Jurkat, Clone E6-1 (cell line): Measurements from ENCODE around the gene ADAM19.
"Not testable (repeated sequence)": the region's sequence is repeated elsewhere in the genome, so short reads cannot be mapped to it uniquely, and the experiment has no call there.

Source experiments
- DNase-seq: peaks from one replicate; pipeline ENCODE4 v3.0.0-alpha.2; 2011; ENCODE audit warnings: low read depth, low spot score
- H3K4me3 ChIP-seq: 2 replicates; pipeline ENCODE4 v1.5.1; 2011; ENCODE audit warnings: mild to moderate bottlenecking, low read length, control low read depth, moderate library complexity

The ADAM19 gene

DNA sequence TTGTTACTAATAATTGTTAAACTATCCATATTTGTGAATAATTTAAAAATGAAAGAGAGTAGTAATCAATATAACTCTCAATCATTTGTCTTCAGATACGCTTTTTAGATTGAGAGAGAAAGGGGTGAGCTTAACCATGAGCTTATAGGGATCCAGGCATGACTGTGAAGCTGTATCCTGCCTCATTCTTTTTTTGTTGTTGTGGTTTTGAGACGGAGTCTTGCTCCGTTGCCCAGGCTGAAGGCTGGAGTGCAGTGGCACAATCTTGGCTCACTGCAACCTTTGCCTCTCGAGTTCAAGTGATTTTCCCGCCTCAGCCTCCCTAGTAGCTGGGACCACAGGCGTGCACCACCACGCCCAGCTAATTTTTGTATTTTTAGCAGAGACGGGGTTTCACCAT lies 71.5 kb downstream of the ADAM19 start:
- H3K4me3 ChIP-seq, result no peak overlapping the region
- DNase-seq, result no peak

DNA sequence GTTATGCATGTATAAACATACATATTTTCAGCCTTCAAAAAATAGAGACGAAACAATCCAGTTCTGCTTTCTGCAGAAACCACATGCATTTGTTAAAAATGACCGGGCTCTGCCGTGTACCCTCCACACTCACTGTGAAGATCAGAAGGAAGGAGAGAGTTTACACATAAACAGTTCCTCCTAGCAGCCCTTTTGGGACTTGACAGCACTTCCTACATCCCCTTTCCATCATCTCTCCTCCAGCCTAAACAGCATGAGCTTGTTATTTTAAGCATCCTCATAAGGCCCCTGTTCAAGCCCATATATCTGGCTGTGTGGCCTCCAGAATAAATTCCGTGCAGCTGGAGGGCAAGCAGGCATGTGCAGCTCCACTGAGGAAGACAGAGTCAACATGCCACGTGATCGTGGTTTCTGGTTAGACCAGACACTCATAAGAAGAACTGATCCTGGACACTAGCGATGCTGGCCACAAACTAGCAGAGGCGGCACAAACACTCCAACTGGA lies 73.4 kb downstream of the ADAM19 start:
- no peak for DNase-seq
- H3K4me3 ChIP-seq, result no peak overlapping the region

DNA sequence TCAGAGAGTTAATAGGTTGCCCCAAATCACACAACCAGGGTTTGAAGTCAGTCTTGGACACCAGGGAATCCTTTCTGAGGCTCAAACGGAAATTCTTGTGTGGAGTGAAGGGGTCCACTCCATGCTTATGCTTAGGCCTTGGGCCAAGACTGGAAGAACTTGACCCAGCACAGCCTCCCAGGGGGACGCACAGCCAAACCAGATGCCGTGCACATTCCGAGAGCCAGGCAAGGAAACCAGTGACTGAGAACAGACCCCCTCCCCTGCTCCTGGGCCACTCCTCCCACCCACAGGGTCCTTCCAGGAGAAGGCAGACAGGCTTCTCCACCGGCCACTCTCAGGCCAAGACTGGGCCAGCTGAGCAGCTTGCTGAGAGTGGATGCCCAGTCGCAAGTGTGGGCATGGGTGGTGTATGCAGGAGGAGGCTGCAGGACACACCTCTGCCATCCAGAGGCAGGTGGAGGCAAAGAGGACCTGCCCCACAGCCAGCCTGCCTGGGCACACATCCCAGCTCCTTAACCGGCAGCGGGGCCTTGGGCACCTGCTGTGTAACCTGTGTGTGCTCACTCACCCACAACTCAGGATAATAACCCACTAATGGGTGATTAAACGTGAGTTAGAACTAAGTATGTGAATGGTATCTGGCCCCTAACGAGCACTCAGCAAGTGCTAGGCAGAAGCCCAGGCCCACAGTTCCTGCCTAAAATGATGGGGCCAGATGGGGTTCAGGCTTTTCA lies 77.5 kb downstream of the ADAM19 start:
- DNase-seq, result no peak
- no peak overlapping the region for H3K4me3 ChIP-seq

DNA sequence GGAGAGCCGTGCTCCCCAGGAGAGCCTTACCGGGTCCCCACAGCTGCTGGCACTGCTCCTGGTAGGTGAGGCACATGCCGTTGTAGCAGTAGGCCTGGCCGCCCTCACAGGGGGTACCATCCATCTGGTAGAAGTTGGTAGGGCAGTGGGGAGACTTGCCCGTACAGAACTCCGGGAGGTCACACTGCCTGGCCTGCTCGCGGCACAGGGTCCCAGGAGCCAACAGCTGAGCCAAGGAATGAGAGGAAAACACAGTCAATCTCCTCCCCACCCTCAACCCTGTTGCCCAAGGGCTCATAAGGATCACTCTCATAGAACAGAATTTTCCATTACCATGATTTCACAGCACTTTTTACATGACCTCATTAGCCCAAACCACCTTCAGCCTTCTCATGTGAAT lies 78.7 kb downstream of the ADAM19 start:
- no peak for DNase-seq
- no peak overlapping the region for H3K4me3 ChIP-seq

DNA sequence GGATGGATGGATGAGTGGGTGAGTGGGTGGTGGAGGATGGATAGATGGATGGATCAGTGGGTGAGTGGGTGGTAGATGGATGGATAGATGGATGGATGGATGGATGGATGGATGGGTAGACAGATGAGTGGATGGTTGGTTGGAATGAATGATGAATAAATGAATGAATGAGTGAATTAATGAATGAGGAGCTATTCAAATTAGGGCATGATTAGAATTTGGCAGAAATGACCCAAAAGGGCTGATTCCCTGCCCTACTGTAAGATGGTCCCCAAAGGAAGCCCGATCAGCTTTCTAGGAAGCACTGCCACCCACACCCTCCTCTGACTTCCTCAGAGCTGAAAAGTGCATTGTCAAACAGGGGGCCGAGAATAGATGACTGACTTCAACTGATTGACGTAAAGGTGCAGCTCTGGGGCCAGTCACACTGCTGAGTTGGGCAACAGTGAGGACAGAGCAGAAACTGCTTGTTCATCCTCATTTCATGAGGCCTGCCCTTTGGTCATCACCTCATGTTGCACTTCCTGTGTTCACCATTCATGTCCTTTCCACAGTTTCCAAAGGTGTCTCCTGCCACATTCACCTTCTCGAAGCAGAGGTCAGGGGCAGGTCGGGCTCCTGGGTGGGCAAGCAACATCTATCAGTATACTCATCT lies 81.3 kb downstream of the ADAM19 start:
- no peak overlapping the region for H3K4me3 ChIP-seq
- no peak for DNase-seq

DNA sequence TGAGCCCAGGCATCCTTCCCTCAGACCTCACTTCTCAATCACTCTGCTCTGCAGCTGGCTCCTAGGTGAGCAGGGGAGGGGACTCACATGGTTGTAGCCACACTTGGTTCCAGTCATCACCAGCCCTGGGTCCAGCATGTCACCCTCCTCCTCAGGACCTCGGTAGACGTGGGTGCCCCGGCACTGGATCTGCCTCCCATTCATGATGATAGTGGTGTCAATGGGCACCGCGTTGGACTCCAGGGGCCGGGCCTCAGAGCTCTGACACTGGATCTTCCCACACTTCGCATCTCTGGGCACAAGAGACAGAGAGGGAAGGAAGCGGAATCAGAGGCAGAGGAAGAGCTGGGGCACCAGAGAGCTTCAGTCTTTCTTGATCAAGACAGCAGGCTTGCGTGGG lies 82.7 kb downstream of the ADAM19 start:
- no peak overlapping the region for H3K4me3 ChIP-seq
- no peak for DNase-seq

DNA sequence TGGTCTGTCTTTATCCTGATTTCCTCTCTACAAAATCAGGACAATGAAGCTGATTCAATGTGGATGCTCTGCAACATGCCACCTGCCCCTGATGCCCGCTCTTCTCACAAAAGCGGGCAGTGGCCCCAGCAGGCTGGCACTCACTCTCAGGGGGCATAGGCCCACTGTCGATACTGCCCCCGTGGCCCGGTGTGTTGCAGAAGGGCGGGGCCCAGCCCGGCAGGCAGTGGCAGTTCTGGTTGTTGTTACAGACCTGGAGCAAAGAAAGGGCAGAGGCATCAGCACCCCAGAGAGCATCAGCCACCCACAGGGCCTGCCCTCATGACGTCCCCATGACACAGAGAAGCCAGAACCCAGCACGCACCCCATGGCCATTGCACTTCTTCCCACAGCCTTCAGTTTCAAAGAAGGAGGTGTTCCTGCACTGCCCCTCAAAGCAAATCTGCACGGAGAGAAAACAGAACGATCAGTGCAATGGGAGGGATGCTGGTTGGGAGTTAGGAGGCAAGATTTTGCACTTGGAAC lies 84.0 kb downstream of the ADAM19 start:
- DNase-seq, result no peak
- H3K4me3 ChIP-seq, result no peak overlapping the region

DNA sequence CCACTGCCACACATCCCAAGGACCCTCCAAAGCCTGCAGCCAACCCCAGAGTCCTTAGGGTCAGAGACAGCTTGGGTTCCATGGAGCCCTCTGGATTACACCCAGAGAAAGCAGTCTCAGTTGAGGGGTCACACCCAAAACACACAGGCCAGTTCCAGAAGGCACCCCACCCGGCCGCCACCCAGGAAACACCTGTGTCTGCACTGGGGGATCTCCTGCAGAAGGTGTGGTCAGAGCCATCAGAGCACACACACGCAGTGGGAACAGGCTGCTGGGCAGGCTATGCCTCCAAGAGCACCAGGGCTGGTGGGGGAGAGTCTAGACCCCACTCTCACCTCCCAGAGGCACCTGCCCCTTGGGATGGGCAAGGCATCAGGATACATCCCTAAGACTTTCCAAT lies 88.2 kb downstream of the ADAM19 start:
- no peak overlapping the region for H3K4me3 ChIP-seq

DNA sequence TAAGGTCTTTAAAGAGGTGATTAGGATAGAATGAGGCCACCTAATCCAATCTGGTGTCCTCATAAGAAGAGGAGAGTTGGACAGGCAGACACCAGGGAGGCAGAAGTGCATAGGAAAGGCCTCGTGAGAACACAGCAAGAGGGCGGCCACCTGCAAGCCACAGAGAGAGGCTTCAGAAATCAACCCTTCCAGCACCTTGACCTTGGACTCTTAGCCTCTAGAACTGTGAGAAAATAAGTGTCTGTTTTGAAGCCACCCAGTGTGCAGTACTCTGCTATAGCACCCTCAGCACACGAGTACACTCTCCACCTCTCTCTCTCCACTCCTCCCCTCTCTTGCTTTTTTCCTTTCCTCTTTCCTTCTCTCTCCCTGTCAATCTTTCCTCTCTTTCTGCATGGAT lies 88.7 kb downstream of the ADAM19 start:
- no peak for DNase-seq
- H3K4me3 ChIP-seq, result no peak overlapping the region

More for the DNA sequence above, 88.2 kb downstream of the ADAM19 start:
- no peak for DNase-seq

DNA sequence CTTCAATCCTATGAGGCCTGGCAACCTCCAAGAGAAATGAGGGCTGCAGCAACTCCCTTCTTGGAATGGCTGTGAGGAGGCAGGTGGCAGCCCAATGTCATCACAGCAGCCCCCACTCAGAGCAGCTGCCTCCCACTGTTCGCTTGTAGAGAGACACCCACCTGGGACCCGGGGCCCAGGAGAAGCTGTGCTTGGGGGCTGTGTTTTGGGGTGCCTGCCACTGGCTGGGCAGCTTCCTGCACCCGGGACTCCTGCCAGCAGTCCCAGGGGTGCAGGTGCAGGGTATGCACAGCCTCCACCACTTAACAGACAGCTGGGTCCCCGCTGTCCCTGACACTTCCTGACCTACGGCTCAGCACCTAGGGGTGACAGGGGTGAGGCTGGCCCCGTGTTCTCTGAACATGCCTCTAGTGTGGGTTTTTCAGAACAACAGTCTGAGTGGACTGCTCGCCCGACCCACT lies 89.3 kb downstream of the ADAM19 start:
- no peak overlapping the region for H3K4me3 ChIP-seq
- DNase-seq, result no peak

DNA sequence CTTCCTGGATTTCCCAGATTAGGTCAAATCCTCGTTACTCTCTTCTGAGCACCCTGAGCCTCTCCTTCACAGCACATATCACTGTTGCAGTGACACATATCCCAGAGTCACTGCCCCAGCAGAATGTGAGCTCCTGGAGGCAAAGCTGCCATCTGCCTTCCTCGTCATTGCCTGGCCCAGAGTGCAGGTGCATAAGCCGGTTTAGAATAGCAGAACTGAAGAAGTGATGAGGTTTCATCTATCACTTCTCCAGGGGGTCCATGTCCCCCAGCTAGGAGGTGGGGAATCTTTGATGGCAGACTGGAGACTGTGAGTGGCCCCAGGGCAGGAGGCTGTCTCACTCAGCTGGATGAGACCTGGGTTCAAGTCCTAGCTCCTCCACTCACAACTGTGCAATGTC lies 89.8 kb downstream of the ADAM19 start:
- no peak for DNase-seq
- H3K4me3 ChIP-seq, result no peak overlapping the region

DNA sequence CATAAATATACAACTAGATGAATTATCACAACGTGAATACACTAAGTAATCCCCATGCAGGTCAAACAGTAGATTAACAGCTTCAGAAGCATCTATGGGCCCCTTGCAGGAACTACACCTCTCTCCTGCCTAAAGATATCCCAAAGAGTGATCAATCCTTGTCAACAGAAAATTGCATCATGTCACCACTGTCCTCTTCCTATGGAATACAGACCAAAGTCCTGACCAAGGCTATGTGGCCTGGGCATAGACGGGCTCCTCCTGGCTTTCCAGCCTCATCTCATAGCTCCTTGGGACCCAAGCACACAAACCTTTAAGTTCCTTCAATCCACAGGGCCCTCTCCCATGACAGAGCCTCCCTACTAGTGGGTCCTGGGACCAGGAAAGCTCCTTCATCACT lies 90.2 kb downstream of the ADAM19 start:
- no peak overlapping the region for H3K4me3 ChIP-seq
- DNase-seq, result no peak

DNA sequence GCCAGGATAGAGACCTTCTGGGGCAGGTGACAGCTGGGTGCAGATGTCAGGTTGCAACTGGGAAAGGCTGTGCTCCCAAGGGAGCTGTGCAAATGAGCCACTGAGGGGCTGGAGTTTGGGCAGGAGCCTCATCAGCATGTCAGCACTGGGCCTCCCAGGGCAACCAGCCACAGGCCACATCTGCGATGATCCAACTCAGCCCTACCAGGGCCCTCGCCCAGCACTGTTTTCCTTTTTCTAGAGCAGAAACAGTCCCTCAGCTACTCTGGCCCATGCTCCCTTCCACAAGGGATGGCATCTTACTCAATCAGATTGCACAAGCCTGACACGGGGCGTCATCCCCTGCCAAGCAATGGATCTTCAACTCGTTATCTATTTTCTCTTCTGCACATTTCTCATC lies 90.8 kb downstream of the ADAM19 start:
- H3K4me3 ChIP-seq, result no peak overlapping the region

DNA sequence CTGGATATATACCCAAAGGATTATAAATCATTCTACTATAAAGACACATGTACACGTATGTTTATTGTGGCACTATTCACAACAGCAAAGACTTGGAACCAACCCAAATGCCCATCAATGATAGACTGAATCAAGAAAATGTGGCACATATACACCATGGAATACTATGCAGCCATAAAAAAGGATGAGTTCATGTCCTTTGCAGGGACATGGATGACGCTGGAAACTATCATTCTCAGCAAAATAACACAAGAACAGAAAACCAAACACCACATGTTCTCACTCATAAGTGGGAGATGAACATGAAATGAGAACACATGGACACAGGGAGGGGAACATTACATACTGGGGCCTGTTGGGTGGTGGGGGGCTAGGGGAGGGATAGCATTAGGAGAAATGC lies 92.9 kb downstream of the ADAM19 start:
- not testable (repeated sequence) for DNase-seq, H3K4me3 ChIP-seq

More for the DNA sequence above, 90.8 kb downstream of the ADAM19 start:
- DNase-seq, result no peak

DNA sequence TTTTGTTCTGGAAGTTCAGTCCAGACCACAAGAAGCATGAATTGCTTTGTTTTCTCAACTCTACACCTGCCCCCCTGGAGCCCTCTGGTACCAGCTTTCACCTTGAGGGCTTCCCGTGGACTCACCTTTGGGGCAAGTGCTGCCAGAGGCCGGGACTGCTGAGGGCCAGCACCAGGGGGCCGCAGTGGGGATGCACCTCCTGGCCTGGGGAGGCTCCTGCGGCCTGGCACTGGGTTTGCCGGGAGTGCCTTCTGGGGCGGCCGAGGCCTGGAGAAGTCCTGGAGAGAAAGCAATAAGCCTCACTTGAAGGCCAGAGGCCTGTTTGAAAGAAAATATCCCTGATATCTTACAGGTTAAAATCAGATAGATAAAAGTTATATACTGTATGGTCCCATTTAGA lies 93.9 kb downstream of the ADAM19 start:
- H3K4me3 ChIP-seq, result no peak overlapping the region
- DNase-seq, result no peak

DNA sequence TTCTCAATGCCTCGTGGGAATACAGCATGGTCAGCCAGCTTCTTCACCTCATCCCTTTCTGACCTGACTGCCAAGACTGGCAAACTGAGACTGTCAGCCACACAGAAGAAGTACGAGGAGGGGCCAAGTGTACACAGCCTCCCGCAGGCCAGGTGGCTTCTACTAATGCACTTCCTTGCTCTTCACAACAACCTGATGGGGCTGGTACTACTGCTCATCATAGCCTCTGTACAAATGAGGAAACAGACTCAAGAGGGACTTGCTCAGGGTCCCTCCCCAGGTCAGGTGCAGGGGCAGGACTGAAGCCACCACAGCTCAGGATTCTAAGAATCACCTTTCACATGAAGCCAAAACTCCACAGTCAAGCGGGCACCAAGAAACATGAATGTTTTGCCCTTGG lies 94.3 kb downstream of the ADAM19 start:
- DNase-seq, result no peak
- H3K4me3 ChIP-seq, result no peak overlapping the region

DNA sequence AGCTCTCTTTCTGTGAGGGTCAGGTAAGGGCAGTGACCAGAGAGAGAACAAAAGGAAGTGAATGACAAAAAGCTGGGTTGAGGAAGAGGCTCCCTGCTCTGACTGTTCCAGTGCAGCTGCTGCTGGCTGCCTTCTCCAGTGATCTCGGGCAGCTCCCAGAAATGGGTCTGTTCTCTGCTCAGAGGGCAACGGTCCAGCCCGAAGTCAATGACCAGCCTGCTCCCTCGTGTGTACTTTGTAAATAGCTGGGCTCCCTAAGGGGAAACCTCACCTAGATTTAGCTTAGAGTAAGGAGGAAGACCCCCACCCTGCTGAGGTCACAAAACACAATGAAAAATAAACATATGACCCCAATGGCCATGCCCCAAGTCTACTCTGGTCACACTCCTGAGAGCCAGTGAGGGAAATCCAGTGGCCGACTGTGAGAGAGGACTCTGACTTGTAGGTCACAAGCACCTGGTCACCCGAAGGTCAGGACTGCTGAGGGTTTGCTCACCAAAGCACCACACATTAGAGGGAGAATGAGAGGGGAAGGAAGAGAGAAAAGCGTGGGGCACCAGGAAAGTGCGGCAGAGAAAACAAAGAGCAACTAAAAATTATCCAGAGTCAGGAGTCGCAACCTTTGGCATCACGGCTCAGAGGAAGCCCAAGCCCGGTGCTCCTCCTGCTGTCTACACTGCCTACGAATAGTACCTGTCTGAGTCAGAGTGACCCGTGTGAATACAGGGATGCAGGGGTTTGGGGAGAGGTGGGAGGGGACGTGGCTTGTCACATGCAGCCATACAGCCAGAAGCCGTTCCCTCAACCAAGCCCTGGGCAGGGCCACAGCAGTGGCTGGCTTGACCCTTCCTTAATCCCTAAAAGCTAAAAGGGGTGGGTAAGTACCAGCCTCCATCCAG lies 95.7 kb downstream of the ADAM19 start:
- no peak for DNase-seq

DNA sequence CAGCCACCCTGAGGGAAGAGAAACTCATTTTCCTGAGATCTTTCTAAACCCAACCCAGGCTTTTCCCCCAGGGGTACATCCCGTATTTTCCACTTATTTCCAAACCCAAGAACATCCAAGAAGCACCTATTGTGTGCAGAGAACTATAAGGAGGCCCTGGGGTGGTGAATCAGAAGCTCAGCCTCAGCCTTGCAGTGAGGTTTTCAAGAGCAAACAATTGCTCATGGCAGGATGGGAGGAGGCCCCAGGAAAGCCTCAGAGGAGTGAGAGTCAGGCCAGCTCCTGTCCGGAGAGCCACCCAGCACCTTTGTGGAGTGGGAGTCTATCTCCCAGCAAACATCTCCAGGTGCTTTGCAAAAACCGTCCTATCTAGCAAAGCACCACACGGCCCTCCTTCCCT lies 96.4 kb downstream of the ADAM19 start:
- H3K4me3 ChIP-seq, result no peak overlapping the region
- no peak for DNase-seq

More for the DNA sequence above, 95.7 kb downstream of the ADAM19 start:
- no peak overlapping the region for H3K4me3 ChIP-seq

DNA sequence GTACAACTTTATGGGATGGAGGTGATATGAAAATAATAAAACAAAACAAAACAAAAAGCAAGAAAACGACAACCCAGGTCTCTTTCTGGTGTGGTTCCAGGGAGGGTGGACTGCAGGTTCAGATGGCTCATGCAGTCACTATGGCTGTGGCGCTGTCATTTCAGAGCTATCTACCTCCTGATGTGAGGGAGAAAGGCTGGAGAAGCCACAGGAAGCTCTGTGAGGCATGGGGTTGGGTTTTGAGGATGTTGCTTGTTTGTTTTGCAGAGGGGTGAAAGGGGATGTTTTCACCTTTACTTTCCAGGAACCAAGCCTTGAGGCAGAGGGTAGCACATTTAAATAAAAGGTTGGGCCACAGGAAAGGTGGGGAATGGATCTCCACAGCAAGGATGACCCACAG lies 96.8 kb downstream of the ADAM19 start:
- no peak for DNase-seq

More for the DNA sequence above, 96.8 kb downstream of the ADAM19 start:
- H3K4me3 ChIP-seq, result no peak overlapping the region
